ENCODE results near the gene ESRRB. TPM values are rescaled to one million over a fixed set of nuclear protein-coding genes. Genes with fewer than 3 reads are reported as not detected.

ESRRB gene
- total RNA-seq, 4 donors from 2014 or later, result 1.2 TPM; not detected in 3

DNA sequence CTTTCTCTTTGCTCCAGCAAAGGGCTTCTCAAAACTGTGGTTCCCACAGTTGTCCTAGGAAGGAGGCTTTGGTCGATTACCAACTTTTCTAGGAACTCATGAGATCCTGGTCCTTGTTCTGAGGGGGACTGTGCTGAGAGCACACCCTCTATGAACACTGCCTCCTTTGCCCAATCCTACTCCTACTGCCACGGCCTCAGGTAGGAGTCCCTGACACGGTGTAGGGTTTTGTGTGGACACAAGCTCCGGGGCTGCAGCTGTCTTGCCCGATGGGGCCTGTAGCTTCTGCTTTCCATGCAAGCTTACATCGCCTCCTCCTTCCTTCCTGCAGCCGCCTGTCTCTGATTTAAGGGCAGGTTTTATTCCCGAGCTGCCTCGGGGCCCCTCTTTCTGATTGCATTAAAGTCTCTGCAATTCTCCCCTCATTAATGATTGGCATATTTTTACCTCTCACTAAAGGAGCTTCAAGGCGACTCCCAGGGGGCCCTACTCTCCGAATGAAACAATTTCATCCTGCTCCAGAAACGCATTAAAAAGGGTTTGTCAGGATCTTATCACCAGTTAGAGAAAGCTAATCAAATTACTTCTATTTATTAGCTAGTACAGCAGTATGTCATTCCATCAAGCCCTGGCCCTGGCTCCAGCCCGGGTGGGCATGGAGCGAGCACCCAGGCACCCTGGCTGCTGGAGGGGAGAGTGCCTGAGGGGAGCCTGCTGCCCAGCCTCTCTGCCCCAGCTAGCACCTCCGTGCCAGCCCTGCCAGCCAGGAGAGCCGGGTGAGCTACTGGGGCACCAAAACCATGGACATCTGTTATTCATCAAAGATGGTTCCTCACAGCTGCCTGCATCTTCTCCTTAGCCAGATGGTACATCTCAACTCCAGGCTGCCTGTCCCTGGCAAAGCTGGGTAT is 38.0 kb upstream of the ESRRB start:
- Histone ChIP-seq H3K4me3 (no peak overlapping the region), H3K9me3 (no peaks in the 10 kb centered on the region), H3K27me3 (no peaks in the 10 kb centered on the region), H3K36me3 (no peaks in the 10 kb centered on the region), H3K4me1 (no peaks in the 10 kb centered on the region), H3K27ac (no peak overlapping the region)
- TF ChIP-seq, protein P1, sequence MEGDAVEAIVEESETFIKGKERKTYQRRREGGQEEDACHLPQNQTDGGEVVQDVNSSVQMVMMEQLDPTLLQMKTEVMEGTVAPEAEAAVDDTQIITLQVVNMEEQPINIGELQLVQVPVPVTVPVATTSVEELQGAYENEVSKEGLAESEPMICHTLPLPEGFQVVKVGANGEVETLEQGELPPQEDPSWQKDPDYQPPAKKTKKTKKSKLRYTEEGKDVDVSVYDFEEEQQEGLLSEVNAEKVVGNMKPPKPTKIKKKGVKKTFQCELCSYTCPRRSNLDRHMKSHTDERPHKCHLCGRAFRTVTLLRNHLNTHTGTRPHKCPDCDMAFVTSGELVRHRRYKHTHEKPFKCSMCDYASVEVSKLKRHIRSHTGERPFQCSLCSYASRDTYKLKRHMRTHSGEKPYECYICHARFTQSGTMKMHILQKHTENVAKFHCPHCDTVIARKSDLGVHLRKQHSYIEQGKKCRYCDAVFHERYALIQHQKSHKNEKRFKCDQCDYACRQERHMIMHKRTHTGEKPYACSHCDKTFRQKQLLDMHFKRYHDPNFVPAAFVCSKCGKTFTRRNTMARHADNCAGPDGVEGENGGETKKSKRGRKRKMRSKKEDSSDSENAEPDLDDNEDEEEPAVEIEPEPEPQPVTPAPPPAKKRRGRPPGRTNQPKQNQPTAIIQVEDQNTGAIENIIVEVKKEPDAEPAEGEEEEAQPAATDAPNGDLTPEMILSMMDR (IDR thresholded peaks at IDR 0.05), result no peak
- no peak for DNase-seq

DNA sequence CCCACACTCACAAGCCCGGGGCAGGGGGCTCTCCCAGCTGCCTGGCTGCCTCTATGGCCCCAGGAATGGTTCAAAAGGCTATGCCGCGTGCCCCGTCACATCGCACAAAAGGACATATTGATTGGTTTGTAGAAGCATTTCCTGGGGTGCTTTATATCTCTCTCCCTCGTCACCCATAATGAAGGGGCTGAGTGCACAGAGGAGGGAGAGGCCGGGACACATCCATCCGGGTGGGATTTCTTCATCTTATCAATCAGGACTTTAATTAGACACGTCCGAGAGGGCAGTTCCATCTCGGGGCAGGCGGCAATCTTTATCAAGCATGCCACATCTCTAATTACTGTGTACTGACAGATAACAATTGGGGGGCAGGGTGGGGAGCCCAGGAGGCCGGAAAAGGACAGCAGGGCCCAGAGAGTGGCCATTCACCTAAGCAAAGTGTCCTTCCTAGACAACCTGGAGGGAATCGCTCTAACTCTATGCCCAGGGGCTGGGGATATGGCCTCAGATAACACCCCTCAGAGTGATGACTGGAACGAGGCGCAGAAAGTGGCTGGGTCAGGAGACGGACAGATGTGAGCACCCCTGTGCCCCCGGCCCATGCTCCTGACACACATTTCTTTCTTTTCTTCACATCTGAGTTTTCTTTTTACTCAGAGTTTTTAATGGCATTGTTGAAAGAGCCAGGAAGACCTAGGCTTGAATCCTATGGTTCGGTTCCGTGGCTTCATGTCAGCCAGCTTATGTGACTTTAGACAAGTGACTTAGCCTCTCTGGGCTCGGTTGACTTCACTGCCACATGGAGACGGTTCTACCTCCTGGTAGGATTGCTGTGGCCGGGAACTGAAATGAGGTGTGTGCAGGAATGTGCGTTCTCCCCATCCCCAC is 36.0 kb upstream of the ESRRB start:
- Histone ChIP-seq H3K4me3 (no peak overlapping the region), H3K36me3 (no peaks in the 10 kb centered on the region), H3K27me3 (no peaks in the 10 kb centered on the region), H3K27ac (no peak overlapping the region), H3K4me1 (no peaks in the 10 kb centered on the region), H3K9me3 (no peaks in the 10 kb centered on the region)
- TF ChIP-seq, protein P1 (IDR thresholded peaks at IDR 0.05), result no peak
- TF ChIP-seq POLR2A (IDR thresholded peaks at IDR 0.05), result no peak
- no peak for DNase-seq

DNA sequence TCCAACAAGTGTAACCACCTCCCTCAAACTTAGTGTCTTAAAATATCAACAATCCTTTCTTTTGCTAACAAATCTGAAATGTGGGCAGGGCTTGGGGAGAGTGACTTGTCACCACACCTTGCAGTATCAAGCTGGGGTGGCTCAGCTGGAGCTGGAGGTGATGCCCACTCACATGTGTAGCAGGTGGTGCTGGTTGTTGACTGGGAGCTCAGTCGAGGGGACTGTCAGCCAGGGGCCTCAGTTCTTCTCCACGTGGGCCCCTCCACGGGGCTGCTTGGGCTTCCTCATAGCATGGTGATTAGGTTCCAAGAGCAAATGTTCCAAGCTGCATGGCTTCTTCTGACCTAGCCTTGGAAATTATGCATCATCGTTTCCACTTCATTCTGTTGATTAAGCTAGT is 32.6 kb upstream of the ESRRB start:
- Histone ChIP-seq H3K27me3 (no peaks in the 10 kb centered on the region), H3K36me3 (no peaks in the 10 kb centered on the region), H3K4me1 (no peaks in the 10 kb centered on the region), H3K4me3 (no peak overlapping the region), H3K27ac (no peak overlapping the region), H3K9me3 (no peaks in the 10 kb centered on the region)
- TF ChIP-seq POLR2A (IDR thresholded peaks at IDR 0.05), result no peak
- TF ChIP-seq, protein P1 (IDR thresholded peaks at IDR 0.05), result no peak
- no peak for DNase-seq

DNA sequence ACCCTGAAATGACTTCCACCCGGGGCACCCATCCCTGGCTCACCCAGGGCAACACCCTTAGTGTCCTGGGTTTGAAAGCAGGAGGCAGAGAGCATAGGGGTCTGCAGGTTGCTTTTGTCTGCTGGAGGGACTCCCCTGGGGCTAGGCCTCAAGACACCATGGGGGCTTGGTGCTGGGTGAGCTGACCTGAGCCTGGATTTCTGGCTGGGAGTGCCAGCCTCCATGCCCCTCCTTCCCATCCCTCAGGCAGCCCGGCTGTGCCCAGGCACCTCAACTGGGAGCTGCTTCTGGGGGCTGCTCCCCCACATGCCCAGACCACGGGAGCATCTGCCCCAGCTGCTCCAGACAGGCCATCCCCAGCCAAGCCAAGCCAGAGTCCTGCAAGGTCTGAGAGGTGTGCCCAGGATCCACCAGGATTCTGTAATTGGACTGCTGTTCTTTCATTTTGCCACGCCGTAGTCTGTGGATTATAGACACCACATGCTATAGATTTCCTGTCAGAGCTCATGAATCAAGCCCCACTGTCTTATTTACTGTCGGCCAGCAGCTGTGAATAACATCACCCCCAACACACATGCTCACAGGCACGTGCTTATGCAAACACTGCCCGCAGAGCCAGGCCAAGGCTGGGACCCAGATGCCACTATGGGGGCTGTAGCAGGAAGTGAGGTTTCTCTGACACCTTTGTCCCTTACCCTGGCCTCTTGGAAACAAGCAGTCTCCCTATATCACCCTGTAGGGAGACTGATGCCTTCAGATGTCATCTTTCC is 29.4 kb upstream of the ESRRB start:
- H3K4me1 ChIP-seq, result no peaks in the 10 kb centered on the region
- H3K9me3 ChIP-seq, result no peaks in the 10 kb centered on the region
- DNase-seq, result no peak
- TF ChIP-seq, protein P1 (IDR thresholded peaks at IDR 0.05), result no peak
- no peak for TF ChIP-seq POLR2A (IDR thresholded peaks at IDR 0.05)
- H3K27me3 ChIP-seq, result no peaks in the 10 kb centered on the region
- no peak overlapping the region for H3K4me3 ChIP-seq
- H3K36me3 ChIP-seq, result no peaks in the 10 kb centered on the region
- H3K27ac ChIP-seq, result no peak overlapping the region

DNA sequence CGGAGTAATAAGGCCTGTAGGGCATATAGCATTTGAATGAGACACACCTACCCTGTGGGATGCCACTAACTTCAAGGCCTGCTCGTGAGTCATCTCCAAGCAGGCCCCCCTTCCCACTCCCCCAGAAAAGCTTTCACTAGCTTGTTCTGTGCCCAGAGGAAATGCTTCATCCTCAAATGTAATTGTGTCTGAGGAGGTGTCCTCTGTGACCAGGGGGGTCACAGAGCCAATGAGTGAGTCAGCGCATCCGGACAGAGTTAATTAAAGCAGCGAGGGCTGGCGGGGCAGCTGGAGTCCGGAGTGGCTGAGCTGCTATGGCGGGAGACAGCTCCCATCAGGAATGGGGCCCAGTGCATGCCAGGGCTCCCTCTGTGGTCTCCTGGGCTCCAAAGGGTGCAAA is 27.0 kb upstream of the ESRRB start:
- TF ChIP-seq, protein P1 (IDR thresholded peaks at IDR 0.05), result no peak
- TF ChIP-seq POLR2A (IDR thresholded peaks at IDR 0.05), result no peak
- DNase-seq, result no peak
- H3K9me3 ChIP-seq, result no peaks in the 10 kb centered on the region
- no peaks in the 10 kb centered on the region for H3K36me3 ChIP-seq
- no peaks in the 10 kb centered on the region for H3K27me3 ChIP-seq
- H3K27ac ChIP-seq, result no peak overlapping the region
- H3K4me1 ChIP-seq, result peaks cover 0 to 6% (median 0%) of the 10 kb centered on the region in 4 donors
- no peak overlapping the region for H3K4me3 ChIP-seq

Measured in Peyer's patch (tissue), 4 donors.